NK-92 treated with Interleukin-12 subunit alpha and Interleukin-12 subunit beta, amount 100 ng/mL, for 24 hours (cell line): ENCODE measurements around the gene LRRC8D.

Experiments used
- DNase-seq: peaks from one replicate; lab custom pipeline; 2025; lab: John Stamatoyannopoulos, UW

The LRRC8D gene

GRCh38 chr1:89896105-89896942 lies 75.5 kb downstream of the LRRC8D start:
- no peak for DNase-seq

- DNase-seq, result no peak
These were observed 76.7 kb downstream of the LRRC8D start for GRCh38 chr1:89897347-89898133.

- DNase-seq, result no peak
These were observed 77.3 kb downstream of the LRRC8D start for GRCh38 chr1:89898150-89898549.

GRCh38 chr1:89898695-89899470 lies 78.1 kb downstream of the LRRC8D start:
- no peak for DNase-seq

GRCh38 chr1:89900323-89900722 lies 79.5 kb downstream of the LRRC8D start:
- DNase-seq, result no peak

GRCh38 chr1:89900791-89901708 lies 80.2 kb downstream of the LRRC8D start:
- DNase-seq, result no peak

- DNase-seq, result no peak
These were observed 81.3 kb downstream of the LRRC8D start for GRCh38 chr1:89901957-89902669.

- no peak for DNase-seq
These were observed 82.7 kb downstream of the LRRC8D start for GRCh38 chr1:89903550-89903949.

GRCh38 chr1:89904219-89904980 lies 83.6 kb downstream of the LRRC8D start:
- no peak for DNase-seq

GRCh38 chr1:89905395-89906058 lies 84.7 kb downstream of the LRRC8D start:
- no peak for DNase-seq

GRCh38 chr1:89906088-89906487 lies 85.3 kb downstream of the LRRC8D start:
- no peak for DNase-seq

GRCh38 chr1:89907727-89908212 lies 86.9 kb downstream of the LRRC8D start:
- no peak for DNase-seq

GRCh38 chr1:89908273-89908671 lies 87.4 kb downstream of the LRRC8D start:
- no peak for DNase-seq

- DNase-seq, result no peak
These were observed 88.0 kb downstream of the LRRC8D start for GRCh38 chr1:89908672-89909436.

GRCh38 chr1:89910268-89910667 lies 89.4 kb downstream of the LRRC8D start:
- no peak for DNase-seq

GRCh38 chr1:89910780-89911179 lies 89.9 kb downstream of the LRRC8D start:
- no peak for DNase-seq

- no peak for DNase-seq
These were observed 90.6 kb downstream of the LRRC8D start for GRCh38 chr1:89911191-89911991.

- no peak for DNase-seq
These were observed 91.2 kb downstream of the LRRC8D start for GRCh38 chr1:89912073-89912472.
